GM12873 (cell line): ENCODE data around the gene TMEM200C.

Experiments used
- TF ChIP-seq, protein P1 (sequence below): IDR thresholded peaks from 2 replicates; pipeline ENCODE4 v1.5.1; 2012; ENCODE audit warnings: low read depth, mild to moderate bottlenecking, moderate library complexity, low read length, control low read depth; ENCODE audit not compliant: insufficient read depth; ENCODE audit errors: missing control alignments

The TMEM200C gene

DNA sequence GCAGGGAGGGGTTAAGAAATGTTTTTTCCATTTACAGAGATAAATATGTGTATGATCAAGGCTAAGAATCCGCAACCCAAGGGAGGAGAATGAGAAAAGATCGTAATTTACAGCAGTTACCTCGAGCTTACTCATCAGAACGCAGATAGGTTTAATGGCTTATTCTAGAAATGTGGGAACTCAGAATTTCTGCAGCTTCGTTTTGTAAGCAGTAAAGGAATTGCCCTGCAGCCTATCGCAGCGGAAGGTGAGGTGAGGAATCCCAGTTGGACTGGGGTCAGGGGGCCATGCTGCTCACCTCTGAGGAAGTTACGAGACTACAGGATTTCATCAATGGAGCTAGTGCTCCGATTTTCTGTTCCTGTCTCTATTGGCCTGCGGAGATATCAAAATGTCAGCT, 8.1 kb upstream of the TMEM200C start:
- TF ChIP-seq, protein P1, sequence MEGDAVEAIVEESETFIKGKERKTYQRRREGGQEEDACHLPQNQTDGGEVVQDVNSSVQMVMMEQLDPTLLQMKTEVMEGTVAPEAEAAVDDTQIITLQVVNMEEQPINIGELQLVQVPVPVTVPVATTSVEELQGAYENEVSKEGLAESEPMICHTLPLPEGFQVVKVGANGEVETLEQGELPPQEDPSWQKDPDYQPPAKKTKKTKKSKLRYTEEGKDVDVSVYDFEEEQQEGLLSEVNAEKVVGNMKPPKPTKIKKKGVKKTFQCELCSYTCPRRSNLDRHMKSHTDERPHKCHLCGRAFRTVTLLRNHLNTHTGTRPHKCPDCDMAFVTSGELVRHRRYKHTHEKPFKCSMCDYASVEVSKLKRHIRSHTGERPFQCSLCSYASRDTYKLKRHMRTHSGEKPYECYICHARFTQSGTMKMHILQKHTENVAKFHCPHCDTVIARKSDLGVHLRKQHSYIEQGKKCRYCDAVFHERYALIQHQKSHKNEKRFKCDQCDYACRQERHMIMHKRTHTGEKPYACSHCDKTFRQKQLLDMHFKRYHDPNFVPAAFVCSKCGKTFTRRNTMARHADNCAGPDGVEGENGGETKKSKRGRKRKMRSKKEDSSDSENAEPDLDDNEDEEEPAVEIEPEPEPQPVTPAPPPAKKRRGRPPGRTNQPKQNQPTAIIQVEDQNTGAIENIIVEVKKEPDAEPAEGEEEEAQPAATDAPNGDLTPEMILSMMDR: no peak

DNA sequence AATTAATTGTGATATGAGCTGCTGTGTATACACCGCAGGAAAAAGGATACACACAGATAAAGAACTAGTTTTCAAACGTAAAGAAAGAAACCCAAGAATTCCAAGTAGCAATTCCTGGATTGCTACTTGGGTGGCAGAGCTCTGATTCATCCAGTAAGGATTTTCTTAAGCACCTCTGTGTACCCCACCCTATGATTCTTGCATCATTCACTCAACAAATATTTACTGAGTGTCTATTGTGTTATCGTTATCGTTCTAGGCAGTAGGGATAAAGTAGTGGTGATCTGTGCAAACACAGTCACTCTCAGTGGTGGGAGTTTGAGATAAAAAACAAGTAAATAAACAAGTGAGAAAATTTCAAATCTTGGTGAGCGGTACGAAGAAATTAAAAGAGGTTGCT, 4.9 kb upstream of the TMEM200C start:
- TF ChIP-seq, protein P1: no peak

DNA sequence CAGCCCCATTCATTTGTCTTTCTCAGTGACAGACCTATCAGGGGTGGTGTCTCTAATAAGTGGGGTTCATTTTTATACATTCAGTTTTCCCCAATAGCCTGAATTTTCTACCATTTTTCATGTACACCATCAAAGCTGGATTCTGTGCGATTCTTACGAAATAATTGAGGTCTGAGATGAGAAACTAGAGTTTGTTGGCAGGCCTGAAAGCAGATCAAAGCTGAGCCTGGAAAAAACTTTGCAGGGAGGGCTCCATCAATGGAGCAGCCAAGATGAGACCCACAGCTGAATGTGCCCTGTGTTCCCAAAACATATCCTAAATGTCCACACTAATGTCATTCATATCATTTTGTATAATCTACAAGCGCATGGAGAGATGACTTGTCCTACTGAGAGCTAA, 4.5 kb upstream of the TMEM200C start:
- TF ChIP-seq, protein P1: no peak

DNA sequence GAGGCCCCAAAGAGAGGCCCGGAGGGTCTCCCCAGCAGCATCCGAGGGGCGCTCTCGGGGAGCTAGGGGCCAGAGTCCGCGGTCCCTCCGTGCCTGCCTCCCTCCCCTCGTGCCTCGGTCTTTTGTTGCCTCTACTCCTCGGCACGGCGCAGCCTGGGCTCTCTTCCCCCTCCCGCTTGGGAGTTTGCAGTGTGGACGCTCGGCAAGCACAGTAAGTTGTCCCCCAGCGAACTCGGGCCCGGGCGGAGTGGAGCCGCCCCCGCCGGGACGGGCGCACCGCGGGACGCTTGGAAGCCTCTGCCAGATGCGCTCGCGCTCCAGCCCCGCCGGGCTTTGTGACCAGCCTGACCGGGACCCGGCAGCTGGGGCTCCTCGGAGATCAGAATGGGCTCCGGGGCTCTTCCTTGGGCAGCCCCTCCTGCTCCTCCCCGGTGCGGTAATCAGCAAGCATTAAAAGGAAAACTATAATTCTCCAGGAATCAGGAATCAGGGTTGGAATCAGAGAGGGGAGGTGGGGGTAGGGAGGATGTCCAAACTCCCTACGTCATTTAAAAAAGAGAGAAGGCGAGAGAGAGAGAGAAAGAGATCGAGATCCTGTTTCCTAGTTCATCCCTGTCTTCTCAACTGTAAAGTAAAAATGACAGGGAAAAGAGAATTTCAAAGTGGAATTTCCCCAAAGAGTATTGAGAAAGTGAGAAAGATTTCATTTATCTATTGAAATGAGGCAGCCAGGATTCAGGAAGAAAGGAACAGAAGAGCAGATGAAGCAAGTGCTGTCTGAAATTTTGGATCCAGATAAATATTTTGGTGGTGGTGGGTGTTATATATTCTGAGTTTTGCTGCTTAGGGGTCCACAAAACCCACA, 786 bp upstream of the TMEM200C start:
- TF ChIP-seq, protein P1: no peak

DNA sequence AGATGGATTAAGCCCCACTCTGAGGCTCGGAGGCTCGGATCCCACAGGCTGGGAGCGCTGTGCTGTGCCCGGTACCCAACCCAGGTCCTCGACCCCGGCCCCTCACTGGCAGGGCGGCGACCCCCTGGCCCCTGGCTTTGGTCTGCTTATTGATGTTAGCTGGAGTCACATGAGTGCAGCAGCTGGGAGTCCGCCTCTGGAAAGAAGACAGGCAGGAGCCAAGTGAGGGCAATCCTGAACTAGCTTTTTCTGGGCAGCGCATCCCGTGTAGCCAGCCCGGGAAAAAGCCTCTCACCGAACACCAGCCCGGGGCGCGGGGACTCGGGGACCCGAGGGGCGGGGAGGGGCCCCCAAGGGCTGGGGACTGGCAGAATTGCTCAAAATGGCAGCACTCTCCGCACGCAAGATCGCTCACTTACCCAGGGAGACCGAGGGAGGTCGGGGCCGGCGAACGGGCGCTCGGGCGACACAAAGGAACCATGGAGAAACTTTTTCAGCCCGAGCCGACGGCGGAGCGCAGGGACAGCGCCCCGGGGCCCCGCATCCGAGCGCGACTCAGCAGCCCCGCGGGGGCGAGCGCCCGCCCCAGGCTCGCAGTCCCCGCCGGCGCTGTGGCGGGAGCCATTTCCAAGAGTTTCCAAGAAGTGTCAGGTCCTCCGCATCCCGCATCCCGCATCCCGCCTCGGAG, 567 bp downstream of the TMEM200C start:
- TF ChIP-seq, protein P1: no peak

DNA sequence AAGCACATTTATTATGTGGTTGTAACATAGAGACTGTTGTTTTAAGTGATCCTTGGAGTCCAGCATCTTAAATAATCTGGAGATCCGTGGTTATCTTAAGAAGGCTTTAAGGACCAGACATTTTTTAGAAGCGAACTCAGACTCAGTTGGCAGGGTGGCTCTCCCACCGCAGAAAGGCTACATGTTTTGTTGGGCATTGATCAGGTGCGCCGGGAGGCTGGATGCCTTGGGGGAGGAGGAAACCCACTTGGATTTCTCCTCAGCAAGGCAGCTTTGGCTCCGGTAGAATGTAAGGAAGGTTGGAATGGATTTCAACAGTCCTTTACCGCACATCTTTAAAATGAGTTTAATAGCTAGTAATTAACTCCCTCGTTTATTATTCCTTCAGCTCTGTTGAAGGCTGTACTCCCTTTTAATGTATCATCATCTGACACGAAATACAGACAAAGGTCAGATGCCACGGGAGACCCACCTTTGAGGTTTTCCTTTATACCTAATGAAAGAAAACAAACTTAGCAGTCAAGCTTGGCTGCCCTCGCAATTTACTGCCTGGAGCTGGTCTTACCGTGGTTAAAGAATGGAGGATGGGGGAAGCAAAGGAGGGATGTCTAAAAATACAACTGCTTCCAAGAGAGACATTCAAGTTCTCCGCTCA, 1.2 kb downstream of the TMEM200C start:
- TF ChIP-seq, protein P1: no peak

DNA sequence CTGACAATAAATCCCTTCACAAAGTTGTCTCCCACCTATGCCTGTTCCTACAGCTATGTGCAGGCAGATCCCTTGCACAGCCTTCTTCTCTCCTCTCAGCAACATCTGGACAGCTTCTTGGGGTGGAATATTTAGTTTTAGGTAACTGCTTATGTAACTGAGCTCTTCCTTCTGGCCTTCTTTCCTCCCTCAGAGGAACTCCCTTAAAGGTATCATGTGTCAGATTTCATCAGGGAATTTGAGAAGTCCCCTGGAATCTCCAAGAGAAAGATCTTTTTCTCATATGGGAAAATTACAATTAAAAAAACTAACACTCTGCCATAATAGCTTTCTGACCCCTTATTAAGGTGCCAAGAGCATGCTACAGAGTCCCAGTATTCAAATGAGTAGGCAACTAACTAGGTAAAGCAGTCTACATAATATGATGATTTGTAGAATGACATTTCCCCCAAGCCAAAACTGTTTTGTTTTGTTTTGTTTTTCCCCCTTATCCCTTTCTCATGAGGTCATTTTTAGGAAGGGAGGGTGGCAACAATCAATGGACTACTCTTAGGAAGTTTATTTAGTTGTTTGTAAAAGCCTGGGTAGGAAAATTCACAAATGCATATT, 2.4 kb downstream of the TMEM200C start:
- TF ChIP-seq, protein P1: no peak
